GM18870 (cell line): ENCODE measurements around the gene SEMA5A.

Source experiments
- ATAC-seq: cut with Tn5 transposase; IDR thresholded peaks from one replicate; pipeline ENCODE4 v1.9.1; 2021; ENCODE audit warnings: moderate library complexity; ENCODE audit not compliant: unreplicated experiment

SEMA5A gene

DNA sequence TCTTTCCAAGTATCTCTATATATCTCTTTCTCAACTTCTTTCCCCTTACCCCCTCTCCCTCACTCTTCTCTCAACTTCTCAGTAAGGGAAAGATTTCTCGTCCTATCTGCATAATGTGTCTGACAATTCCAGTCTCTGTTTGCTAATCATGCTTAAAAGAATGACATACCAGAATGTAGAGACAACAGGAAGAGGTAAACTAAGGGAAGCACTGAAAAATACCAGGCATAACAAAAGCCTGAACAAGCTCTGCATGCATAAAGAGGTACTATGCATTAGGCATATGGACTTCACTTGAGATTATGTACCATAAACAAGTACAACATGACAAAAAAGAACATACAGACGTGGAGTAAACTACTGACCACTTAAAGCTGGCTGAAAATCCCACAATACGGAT, 62.6 kb downstream of the SEMA5A start:
- ATAC-seq, result no peak

- no peak for ATAC-seq
These were observed 63.5 kb downstream of the SEMA5A start for GRCh38 chr5:9482381-9482780.

DNA sequence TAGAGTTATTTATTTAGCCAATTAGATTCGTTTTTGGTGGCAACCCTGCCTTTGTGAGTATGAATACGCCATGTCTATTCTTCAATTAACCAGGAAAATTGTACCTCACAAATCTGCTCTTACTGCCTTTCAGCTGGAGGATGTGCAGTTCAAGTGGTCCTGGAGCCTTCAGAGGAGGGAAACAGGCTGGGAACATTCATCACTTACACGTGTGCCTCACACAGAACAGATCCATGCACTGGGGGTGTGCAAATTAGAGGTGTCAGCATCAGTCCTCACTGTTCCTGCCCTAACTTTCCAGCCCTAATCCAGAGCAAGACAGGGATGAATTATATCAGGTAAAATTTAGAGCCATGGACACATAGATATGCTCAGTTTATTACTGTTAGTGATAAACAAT, 65.4 kb downstream of the SEMA5A start:
- ATAC-seq, result no peak

DNA sequence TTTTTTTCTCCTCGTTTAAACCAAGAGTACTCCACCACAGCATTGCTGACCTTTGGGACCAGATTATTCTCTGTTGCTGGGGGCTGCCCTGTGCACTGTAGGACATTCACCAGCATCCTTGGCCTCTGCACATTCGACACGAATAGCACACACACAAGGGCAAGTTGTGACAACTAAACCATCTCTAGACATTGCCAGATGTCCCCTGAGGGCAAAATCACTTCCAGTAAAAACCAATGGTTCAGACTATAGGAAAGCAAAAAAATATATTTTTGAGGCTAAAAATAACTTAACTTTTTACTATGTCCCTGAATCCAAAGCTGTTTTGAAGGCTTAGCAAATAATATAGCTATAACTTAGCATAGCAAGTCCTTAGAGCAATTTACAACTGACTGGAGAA, 65.9 kb downstream of the SEMA5A start:
- ATAC-seq, result no peak

GRCh38 chr5:9479361-9479760, 66.5 kb downstream of the SEMA5A start:
- no peak for ATAC-seq

DNA sequence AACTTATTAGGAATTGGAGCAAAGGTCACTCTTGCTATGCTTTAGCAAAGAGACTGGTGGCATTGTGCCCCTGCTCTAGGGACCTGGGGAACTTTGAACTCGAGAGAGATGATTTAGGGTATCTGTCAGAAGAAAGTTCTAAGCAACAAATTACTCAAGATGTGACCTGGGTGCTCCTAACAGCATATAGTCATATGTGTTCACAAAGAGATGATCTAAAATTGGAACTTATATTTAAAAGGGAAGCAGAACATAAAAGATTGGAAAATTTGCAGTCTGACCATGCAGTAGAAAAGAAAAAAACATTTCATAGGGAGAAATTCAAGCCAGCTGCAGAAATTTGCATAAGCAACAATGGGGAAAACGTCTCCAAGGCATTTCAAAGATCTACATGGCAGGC, 68.3 kb downstream of the SEMA5A start:
- no peak for ATAC-seq

GRCh38 chr5:9474219-9475002, 71.5 kb downstream of the SEMA5A start:
- ATAC-seq, result no peak

GRCh38 chr5:9473624-9474023, 72.3 kb downstream of the SEMA5A start:
- no peak for ATAC-seq

- no peak for ATAC-seq
These were observed 75.5 kb downstream of the SEMA5A start for GRCh38 chr5:9470410-9470809.

DNA sequence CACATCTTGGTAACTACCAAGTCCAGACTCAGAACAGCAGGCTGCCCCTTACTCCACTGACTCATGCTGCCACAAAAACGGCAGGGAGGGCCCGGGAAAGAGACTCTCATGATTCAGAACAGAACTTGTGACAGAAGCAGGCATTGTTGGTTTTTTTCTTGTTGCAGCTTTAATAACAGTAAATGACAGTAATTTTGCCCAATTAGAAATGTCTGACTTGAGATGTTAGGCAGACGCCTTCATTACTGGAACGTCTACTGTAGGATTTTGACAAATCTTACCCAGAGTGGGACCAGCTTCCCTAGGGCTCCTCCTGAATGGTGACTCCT, 77.9 kb downstream of the SEMA5A start:
- ATAC-seq, result no peak

DNA sequence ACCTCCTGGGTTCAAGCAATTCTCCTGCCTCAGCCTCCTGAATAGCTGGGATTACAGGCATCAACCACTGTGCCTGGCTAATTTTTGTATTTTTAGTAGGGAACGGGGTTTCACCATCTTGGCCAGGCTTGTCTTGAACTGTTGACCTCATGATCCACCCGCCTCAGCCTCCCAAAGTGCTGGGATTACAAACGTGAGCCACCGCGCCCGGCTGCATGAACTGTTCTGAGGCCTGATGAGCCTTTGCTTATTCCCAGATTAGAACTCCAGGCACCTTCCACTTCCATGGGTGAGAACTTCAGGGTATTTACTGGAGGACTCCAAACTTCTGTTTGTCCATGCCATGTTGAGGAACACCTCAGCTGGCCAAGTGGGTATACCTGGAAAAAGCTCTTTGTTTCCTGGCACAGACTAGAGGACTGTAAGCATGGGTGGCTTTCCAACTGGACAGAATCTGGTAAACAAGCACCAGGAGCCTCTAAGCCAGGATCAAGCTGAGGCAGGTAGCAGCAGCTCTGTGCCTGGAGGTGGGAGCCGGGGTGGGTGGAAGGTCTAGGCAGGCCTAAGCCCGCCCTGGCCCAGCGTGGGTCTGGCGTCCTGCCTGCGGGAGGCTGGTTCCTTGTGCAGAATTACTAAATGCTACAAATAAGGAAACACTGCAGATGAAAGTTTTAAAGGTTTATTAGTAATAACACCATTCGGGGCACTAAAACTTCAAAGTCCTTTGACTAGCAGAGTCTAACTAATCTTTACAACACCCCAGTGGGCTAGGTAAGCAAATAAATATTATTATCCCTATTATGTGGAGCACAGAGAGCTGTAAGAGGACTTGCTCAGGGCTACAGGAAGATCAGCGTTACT, 78.4 kb downstream of the SEMA5A start:
- no peak for ATAC-seq

- ATAC-seq, result no peak
These were observed 79.2 kb downstream of the SEMA5A start for GRCh38 chr5:9466697-9467096.

GRCh38 chr5:9464478-9464877, 81.4 kb downstream of the SEMA5A start:
- no peak for ATAC-seq

- ATAC-seq, result no peak
These were observed 83.8 kb downstream of the SEMA5A start for GRCh38 chr5:9462109-9462508.

DNA sequence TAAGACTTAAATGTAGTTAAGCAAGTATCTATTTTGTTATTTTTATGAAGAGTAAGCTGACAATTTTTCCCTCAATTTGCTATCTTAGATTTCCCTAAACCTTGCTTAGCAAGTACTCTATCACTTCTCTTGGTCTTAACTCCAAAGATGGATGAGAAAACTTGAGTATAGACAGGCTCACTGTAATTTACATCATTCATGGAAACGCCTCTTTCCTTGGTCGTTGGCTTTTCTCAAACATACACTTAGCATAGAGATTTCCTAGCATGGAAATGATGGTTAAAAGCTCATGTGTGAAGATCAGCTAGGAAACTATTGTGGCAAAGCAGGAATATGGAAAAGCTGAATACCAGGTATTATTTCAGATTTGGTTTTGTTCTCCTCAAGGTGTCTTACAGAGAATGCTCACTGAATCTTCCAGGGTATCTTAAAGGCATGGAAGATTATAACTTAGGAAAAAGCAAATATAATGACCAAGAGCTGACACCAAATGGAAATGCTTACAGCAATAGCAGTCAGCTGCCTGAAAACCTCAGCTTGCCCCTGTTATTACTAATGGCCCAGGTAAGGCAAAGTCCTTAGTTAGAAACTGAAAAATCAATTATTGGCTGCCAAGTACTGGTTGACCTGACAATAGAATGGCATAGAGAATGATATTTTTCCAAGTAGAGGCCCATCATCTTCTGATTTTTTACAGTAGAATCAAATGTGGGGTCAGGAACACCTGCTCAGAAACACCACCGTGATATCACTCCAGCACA, 84.8 kb downstream of the SEMA5A start:
- ATAC-seq, result no peak

DNA sequence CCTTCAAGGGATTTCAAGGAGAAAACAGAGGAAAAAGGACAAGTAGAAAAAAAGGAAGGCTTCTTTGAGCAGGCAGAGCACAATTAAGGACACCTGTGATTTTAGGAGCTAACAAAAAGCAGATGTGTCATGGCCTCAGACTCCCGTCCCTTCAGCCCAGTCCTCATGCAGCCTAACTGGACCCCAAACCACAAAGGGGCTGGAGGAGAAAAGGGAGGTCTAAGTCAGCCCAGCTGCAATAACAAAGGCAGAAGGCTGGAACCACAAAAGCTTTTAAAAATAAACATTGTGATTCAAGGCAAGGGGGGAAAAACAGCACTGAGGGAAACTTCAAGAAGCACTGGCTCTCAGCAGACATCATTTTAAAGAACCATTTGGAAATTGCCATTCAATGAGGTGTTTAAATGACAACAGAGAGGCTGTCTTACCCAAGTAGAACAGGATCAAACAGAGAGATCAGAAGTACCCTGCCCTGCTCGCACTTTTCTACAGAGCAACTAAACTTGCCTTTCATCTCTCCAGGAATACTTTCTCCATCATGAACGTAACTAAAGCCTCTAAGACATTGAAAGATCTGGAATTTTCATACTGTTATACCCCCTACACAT, 89.3 kb downstream of the SEMA5A start:
- ATAC-seq, result no peak

DNA sequence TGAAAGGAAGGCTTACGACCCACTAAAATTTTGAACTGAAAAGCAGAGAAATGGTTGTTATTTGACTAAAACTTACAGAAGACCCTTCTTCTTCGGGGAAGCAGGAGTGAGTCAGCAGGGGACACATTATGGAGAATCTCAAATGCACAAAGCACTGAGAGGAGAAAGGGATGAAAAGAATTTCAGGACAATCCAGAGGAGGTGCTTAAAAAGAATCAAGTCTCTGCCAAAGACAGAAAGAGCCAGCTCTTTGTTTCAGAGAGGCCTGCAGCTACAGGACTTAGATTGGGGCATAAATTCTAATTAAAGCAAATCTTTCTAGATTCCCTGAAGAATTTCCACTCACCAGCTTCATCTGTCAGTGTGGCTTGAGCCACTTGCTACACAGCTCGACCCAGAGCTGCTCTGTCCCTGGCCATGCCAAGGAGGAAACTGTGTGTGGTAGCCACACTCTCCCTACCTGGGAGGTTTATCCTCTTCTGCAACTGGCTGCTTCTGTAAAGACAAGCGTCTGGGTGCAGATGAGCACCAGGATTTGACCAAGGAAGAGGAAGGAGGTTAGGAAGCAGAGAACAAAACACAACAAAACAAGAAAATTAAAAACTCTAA, 89.9 kb downstream of the SEMA5A start:
- ATAC-seq, result no peak

GRCh38 chr5:9454491-9454890, 91.4 kb downstream of the SEMA5A start:
- ATAC-seq, result no peak

DNA sequence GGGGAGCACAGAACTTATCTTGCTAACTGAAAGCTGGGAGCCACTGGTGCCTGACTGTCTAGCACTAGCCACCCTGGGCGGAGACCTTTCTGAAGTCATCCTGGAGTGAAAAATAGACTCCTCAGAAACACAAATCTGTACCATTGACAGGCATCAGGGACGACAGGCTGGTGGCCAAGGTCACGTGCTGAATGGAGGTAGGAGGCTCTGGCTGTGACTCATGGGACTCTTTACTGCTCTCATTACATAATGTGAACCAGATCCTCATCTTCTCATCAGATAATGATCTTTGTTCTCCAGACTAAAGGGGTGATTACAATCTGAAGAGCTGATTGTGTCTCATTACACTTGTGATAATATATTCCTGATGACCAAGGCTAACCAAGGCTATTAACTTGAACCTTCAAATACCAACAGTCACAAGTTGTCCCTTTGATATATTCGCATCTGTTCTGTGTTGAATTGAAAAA, 91.8 kb downstream of the SEMA5A start:
- ATAC-seq, result no peak

GRCh38 chr5:9453480-9454011, 92.3 kb downstream of the SEMA5A start:
- ATAC-seq, result no peak
